ENCODE data around the gene CCDC50. TPM values are rescaled to one million over a fixed set of nuclear protein-coding genes. Genes with fewer than 3 reads are reported as not detected.

CCDC50 gene
- total RNA-seq, 5 donors from 2014 or later (not counting 1 experiment from before 2014, with no cell fraction given) = 4.0 to 9.7 (median 9.7) TPM

DNA sequence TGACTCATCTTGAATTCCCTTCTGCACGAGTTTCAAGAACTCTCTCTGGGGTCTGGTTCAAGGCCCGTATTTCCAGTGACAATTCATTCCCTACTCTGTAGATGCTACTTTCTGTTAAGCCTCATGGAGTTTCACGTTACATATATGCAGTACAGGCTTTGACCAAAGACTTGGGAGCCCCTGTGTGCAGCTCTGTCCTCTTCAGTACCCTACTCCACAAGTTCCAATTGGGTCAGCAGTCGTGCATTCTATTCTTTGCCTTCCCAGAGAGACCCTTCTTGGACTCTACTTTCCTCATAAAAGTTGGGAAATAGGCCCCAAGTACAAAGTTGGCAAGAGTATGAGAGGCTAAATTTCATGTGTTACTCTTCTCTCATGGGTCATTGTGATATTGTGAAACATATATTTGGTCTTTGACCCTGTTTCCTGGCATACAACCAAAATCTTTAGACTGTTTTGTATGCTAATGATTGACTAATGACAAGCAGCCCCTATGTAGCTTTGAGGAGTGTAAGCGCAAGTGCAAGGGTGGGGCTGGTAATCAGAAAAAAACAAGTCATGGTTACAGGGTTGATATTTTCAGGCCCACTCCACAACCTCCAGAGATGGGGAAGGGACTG, 15.0 kb upstream of the CCDC50 start:
- Histone ChIP-seq H3K27me3 (replicated peaks in 1 of 2; ENCODE audit: control insufficient read depth in 2 of 2, extremely low read depth in 1 of 2, insufficient read depth in 2 of 2, low read length in 1 of 2) (no peaks in the 10 kb centered on the region), H3K4me1 (ENCODE audit: control insufficient read depth in 1 of 2, extremely low read depth in 1 of 2, insufficient read depth in 2 of 2, low read length in 2 of 2) (no peaks in the 10 kb centered on the region), H3K4me3 (ENCODE audit: control insufficient read depth in 1 of 2, extremely low read depth in 1 of 2, low read length in 1 of 2) (no peak overlapping the region), H3K27ac (ENCODE audit: low read length) (no peak overlapping the region), H3K36me3 (ENCODE audit: control insufficient read depth in 2 of 2, extremely low read depth in 1 of 2, insufficient read depth in 1 of 2, low read length in 1 of 2) (no peaks in the 10 kb centered on the region), H3K9me3 (no peaks in the 10 kb centered on the region)
- Mint-ChIP-seq H3K4me3 (no peak overlapping the region), H3K27me3 (no peaks in the 10 kb centered on the region), H3K4me1 (no peaks in the 10 kb centered on the region), H3K36me3 (no peaks in the 10 kb centered on the region), H3K27ac (no peak overlapping the region), H3K9me3 (no peaks in the 10 kb centered on the region)
- DNase-seq = no peak
- ChIA-PET CTCF (no interaction called here), POLR2A (interaction anchor here in 1 of 2 donors (0.8 kb wide), 1 partner anchor 28 kb away, joined by 4 read pairs; no protein-coding TSS in a partner anchor)
- 70% methylated on average over 3 of the region's 5 CpGs for WGBS (ENCODE audit: insufficient coverage)
- ATAC-seq (replicated peaks in 1 of 4) = no peak

DNA sequence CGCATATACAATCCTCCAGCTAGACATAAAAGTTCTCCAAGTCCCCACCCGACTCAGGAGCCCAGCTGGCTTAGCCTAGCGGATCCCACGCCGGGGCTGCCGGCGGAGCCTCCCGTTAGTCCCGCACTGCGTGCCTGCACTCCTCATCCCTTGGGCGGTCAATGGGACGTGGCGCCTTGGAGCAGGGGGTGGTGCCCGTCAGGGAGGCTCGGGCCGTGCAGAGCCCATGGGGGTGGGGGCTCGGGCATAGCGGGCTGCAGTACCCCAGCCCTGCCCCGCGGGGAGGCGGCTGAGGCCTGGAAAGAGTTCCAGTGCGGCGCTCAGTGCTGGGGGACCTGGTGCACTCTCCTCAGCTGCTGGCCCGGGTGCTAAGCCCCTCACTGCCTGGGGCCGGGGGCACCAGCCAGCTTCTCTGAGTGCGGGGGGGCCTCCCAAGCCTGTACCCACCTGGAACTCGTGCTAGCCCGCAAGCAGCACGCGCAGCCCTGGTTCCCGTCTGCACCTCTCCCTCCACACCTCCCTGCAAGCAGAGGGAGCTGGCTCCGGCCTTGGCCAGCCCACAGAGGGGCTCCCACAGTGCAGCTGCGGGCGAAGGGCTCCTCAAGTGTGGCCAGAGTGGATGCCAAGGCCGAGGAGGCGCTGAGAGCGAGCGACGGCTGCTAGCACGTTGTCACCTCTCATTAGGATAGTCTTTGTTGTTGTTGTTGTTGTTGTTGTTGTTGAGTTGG, 12.2 kb upstream of the CCDC50 start:
- Histone ChIP-seq H3K4me3 (ENCODE audit: control insufficient read depth in 1 of 2, extremely low read depth in 1 of 2, low read length in 1 of 2) (no peak overlapping the region), H3K27me3 (replicated peaks in 1 of 2; ENCODE audit: control insufficient read depth in 2 of 2, extremely low read depth in 1 of 2, insufficient read depth in 2 of 2, low read length in 1 of 2) (no peaks in the 10 kb centered on the region), H3K27ac (ENCODE audit: low read length) (no peak overlapping the region), H3K36me3 (ENCODE audit: control insufficient read depth in 2 of 2, extremely low read depth in 1 of 2, insufficient read depth in 1 of 2, low read length in 1 of 2) (no peaks in the 10 kb centered on the region), H3K4me1 (ENCODE audit: control insufficient read depth in 1 of 2, extremely low read depth in 1 of 2, insufficient read depth in 2 of 2, low read length in 2 of 2) (no peaks in the 10 kb centered on the region), H3K9me3 (no peaks in the 10 kb centered on the region)
- ChIA-PET CTCF (no interaction called here), POLR2A (no interaction called here)
- Mint-ChIP-seq H3K4me1 (no peaks in the 10 kb centered on the region), H3K4me3 (no peak overlapping the region), H3K27me3 (peaks cover 0 to 4% of the 10 kb centered on the region in 2 donors), H3K27ac (no peak overlapping the region), H3K9me3 (no peaks in the 10 kb centered on the region), H3K36me3 (no peaks in the 10 kb centered on the region)
- ATAC-seq (replicated peaks in 1 of 4) = no peak
- WGBS (ENCODE audit: insufficient coverage) = 97% methylated on average over 28 of the region's 40 CpGs
- no peak for DNase-seq

DNA sequence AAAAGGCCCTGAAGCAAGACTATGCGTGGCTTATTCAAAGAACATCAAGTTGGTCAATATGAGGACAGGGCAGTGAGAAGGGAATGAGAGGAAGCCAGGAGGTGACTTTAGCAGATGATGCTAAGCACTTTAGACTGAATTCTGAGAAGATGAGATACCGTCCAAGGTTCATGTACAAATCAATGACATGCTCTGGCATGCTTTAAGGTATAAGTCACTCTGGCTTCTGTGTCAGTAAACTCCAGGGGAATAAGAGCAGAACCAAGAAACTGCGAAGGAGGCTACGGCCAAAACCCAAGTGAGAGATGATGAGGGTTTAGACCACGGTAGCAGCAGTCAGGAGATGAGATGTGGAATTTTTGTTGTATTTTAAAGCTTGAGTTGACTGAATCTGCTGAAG, 8.9 kb upstream of the CCDC50 start:
- H3K9me3 ChIP-seq = no peaks in the 10 kb centered on the region
- Mint-ChIP-seq H3K4me1 (no peaks in the 10 kb centered on the region), H3K9me3 (peaks cover 0 to 4% (median 0%) of the 10 kb centered on the region in 3 donors), H3K4me3 (no peak overlapping the region), H3K27me3 (peaks cover 0 to 6% of the 10 kb centered on the region in 2 donors), H3K27ac (no peak overlapping the region), H3K36me3 (no peaks in the 10 kb centered on the region)
- no peak overlapping the region for H3K4me3 ChIP-seq (ENCODE audit: control insufficient read depth in 1 of 2, extremely low read depth in 1 of 2, low read length in 1 of 2)
- H3K27me3 ChIP-seq (replicated peaks in 1 of 2; ENCODE audit: control insufficient read depth in 2 of 2, extremely low read depth in 1 of 2, insufficient read depth in 2 of 2, low read length in 1 of 2) = no peaks in the 10 kb centered on the region
- POLR2A ChIA-PET = no interaction called here
- CTCF ChIA-PET = no interaction called here
- H3K27ac ChIP-seq (ENCODE audit: low read length) = no peak overlapping the region
- no peaks in the 10 kb centered on the region for H3K36me3 ChIP-seq (ENCODE audit: control insufficient read depth in 2 of 2, extremely low read depth in 1 of 2, insufficient read depth in 1 of 2, low read length in 1 of 2)
- H3K4me1 ChIP-seq (ENCODE audit: control insufficient read depth in 1 of 2, extremely low read depth in 1 of 2, insufficient read depth in 2 of 2, low read length in 2 of 2) = no peaks in the 10 kb centered on the region
- WGBS (ENCODE audit: insufficient coverage) = 81% methylated on average over 5 of the region's 5 CpGs
- ATAC-seq (replicated peaks in 1 of 4) = no peak
- no peak for DNase-seq

DNA sequence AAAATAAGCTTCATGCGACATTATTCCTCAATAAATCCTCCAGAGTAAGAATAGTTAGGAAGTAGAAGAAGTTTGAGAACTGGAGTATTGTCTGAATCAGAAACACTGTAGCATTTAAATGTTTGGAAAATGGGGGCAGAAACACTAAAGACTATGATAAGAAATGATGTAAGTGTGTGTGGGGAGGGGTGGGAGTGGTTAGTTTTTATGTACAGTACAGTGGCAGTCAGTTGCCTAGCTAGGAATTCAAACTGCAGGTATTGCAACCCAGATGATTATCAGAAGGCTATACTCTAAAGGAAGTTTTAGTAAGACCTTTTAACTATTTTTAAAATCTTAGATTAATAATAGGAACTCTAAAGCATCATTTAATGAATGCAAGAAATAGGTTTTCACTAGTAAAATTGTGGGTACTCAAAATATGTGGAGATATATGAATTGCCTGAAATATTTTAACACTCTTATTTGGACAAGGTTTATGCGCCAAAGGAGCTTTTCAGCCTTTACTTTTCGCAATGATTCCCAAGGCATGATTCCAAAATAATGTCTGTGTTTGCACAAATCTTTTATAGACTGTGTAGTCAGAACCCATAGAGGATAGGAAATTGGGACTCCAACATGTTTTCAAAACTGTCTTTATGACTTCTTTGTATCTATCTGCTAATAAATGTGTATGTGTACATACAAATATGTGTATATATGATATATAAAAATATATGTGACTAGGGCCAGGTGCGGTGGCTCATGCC, 8.0 kb upstream of the CCDC50 start:
- no peaks in the 10 kb centered on the region for H3K36me3 Mint-ChIP-seq
- H3K27ac Mint-ChIP-seq = no peak overlapping the region
- Histone ChIP-seq H3K36me3 (ENCODE audit: control insufficient read depth in 2 of 2, extremely low read depth in 1 of 2, insufficient read depth in 1 of 2, low read length in 1 of 2) (no peaks in the 10 kb centered on the region), H3K27me3 (replicated peaks in 1 of 2; ENCODE audit: control insufficient read depth in 2 of 2, extremely low read depth in 1 of 2, insufficient read depth in 2 of 2, low read length in 1 of 2) (no peaks in the 10 kb centered on the region), H3K4me1 (ENCODE audit: control insufficient read depth in 1 of 2, extremely low read depth in 1 of 2, insufficient read depth in 2 of 2, low read length in 2 of 2) (no peaks in the 10 kb centered on the region), H3K27ac (ENCODE audit: low read length) (no peak overlapping the region), H3K4me3 (ENCODE audit: control insufficient read depth in 1 of 2, extremely low read depth in 1 of 2, low read length in 1 of 2) (no peak overlapping the region), H3K9me3 (no peaks in the 10 kb centered on the region)
- CTCF ChIA-PET = no interaction called here
- H3K4me3 Mint-ChIP-seq = no peak overlapping the region
- POLR2A ChIA-PET = no interaction called here
- H3K9me3 Mint-ChIP-seq = peaks cover 0 to 4% (median 0%) of the 10 kb centered on the region in 3 donors
- ATAC-seq (replicated peaks in 1 of 4) (no peak), DNase-seq (no peak)
- no peaks in the 10 kb centered on the region for H3K4me1 Mint-ChIP-seq
- peaks cover 0 to 6% of the 10 kb centered on the region in 2 donors for H3K27me3 Mint-ChIP-seq
- WGBS (ENCODE audit: insufficient coverage) = no CpG with 5 or more reads among the region's 4 CpGs

DNA sequence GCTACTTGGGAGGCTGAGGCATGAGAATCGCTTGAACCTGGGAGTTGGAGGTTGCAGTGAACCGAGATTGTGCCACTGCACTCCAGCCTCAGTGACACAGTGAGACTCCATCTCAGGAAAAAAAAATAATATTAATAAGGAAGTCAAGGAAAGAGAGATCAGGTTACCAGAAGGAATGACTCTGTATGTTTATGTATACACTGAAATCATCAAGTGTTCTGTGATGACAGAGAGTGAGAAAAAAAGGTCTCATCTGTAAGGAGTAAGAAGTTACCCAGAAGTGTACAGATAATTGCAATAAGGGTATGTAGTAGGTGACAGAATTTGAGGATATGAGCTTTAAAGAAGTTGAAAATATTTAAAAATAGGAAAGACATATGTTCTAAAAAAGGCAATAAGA, 4.3 kb upstream of the CCDC50 start:
- H3K9me3 Mint-ChIP-seq = peaks cover 0 to 4% (median 0%) of the 10 kb centered on the region in 3 donors
- peaks cover 2 to 10% of the 10 kb centered on the region in 2 experiments for H3K4me1 ChIP-seq (ENCODE audit: control insufficient read depth in 1 of 2, extremely low read depth in 1 of 2, insufficient read depth in 2 of 2, low read length in 2 of 2)
- peaks cover 7 to 10% (median 9%) of the 10 kb centered on the region in 3 donors for H3K4me1 Mint-ChIP-seq
- WGBS (ENCODE audit: insufficient coverage) = no CpG with 5 or more reads among the region's 2 CpGs
- no peak overlapping the region for H3K27ac Mint-ChIP-seq
- H3K27ac ChIP-seq (ENCODE audit: low read length) = no peak overlapping the region
- no peak overlapping the region for H3K4me3 ChIP-seq (ENCODE audit: control insufficient read depth in 1 of 2, extremely low read depth in 1 of 2, low read length in 1 of 2)
- ATAC-seq (replicated peaks in 1 of 4) (no peak), DNase-seq (no peak)
- H3K9me3 ChIP-seq = no peaks in the 10 kb centered on the region
- H3K27me3 ChIP-seq (replicated peaks in 1 of 2; ENCODE audit: control insufficient read depth in 2 of 2, extremely low read depth in 1 of 2, insufficient read depth in 2 of 2, low read length in 1 of 2) = peaks cover 0 to 12% of the 10 kb centered on the region in 2 experiments
- no peaks in the 10 kb centered on the region for H3K36me3 ChIP-seq (ENCODE audit: control insufficient read depth in 2 of 2, extremely low read depth in 1 of 2, insufficient read depth in 1 of 2, low read length in 1 of 2)
- H3K27me3 Mint-ChIP-seq = peaks cover 7 to 12% of the 10 kb centered on the region in 2 donors
- ChIA-PET POLR2A (no interaction called here), CTCF (no interaction called here)
- H3K4me3 Mint-ChIP-seq = no peak overlapping the region
- H3K36me3 Mint-ChIP-seq = no peaks in the 10 kb centered on the region

DNA sequence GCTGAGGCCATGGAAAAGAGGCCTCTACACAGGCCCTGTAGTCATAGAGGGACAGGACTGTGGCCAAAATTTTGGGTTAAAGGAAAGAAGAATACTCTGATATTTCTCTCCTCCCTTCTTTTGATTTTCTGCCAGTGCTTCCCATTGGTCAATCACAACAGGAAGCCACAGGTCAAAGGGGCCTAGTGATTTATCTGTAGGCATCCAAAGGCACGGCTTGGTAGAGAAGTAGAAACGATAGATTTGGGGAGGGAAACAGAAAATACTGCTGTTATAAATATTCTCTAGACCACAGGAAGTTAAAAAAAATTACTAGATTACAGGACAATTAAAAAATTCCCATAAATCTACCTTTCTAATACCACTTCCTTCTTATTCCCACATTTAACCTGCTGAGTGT, 1.7 kb upstream of the CCDC50 start:
- H3K27me3 ChIP-seq (replicated peaks in 1 of 2; ENCODE audit: control insufficient read depth in 2 of 2, extremely low read depth in 1 of 2, insufficient read depth in 2 of 2, low read length in 1 of 2) = peaks cover 2 to 13% of the 10 kb centered on the region in 2 experiments
- ChIA-PET CTCF (no interaction called here), POLR2A (no interaction called here)
- no CpG with 5 or more reads among the region's 2 CpGs for WGBS (ENCODE audit: insufficient coverage)
- H3K4me1 Mint-ChIP-seq = peaks cover 15 to 29% (median 17%) of the 10 kb centered on the region in 3 donors
- no peaks in the 10 kb centered on the region for H3K9me3 ChIP-seq
- H3K27ac Mint-ChIP-seq = no peak overlapping the region
- peaks cover 0 to 4% (median 0%) of the 10 kb centered on the region in 3 donors for H3K9me3 Mint-ChIP-seq
- no peak overlapping the region for H3K4me3 Mint-ChIP-seq
- peaks cover 6 to 15% of the 10 kb centered on the region in 2 donors for H3K27me3 Mint-ChIP-seq
- no peak overlapping the region for H3K4me3 ChIP-seq (ENCODE audit: control insufficient read depth in 1 of 2, extremely low read depth in 1 of 2, low read length in 1 of 2)
- H3K36me3 ChIP-seq (ENCODE audit: control insufficient read depth in 2 of 2, extremely low read depth in 1 of 2, insufficient read depth in 1 of 2, low read length in 1 of 2) = no peaks in the 10 kb centered on the region
- H3K4me1 ChIP-seq (ENCODE audit: control insufficient read depth in 1 of 2, extremely low read depth in 1 of 2, insufficient read depth in 2 of 2, low read length in 2 of 2) = peaks cover 9 to 16% of the 10 kb centered on the region in 2 experiments
- no peak for DNase-seq
- no peak overlapping the region for H3K27ac ChIP-seq (ENCODE audit: low read length)
- ATAC-seq (replicated peaks in 1 of 4) = no peak
- H3K36me3 Mint-ChIP-seq = no peaks in the 10 kb centered on the region

Data from T-cell (primary cell).